Suppressor macrophage treated with lipopolysaccharide for 1 hour (primary cell): Measurements from ENCODE around the gene HES5.

ENCODE experiments used
- DNase-seq, 3 donors: peaks; one replicate each; pipeline ENCODE4 v3.0.0-alpha.2; 2020 to 2022

HES5 gene

GRCh38 chr1:2498648-2499047 lies 31.4 kb downstream of the HES5 start:
- DNase-seq: no peak

DNA sequence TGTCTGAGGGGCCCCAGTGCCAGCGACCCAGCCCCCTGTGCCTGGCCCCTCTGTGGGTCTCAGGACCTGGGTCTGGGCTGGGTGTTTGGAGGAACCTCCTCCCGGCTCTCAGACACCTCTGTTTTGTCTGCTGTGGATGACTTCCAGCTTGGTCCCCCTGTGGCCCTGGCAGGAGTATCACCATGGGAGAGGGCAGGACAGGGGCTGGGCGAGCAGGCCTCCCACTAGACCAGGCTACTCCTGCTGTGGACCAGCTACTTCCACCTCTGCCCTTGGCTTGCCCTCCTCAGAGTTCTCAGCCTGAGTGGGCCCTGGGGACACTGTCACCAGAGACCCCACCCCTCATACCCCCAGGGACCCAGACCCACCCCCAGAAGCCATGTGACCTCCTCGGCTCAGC lies 32.2 kb downstream of the HES5 start:
- DNase-seq: no peak

- no peak for DNase-seq
Observed at GRCh38 chr1:2496746-2497145, 33.3 kb downstream of the HES5 start.

- DNase-seq: no peak
Observed at GRCh38 chr1:2496087-2496622, 33.9 kb downstream of the HES5 start.

- DNase-seq: no peak
Observed at GRCh38 chr1:2495546-2495945, 34.5 kb downstream of the HES5 start.

DNA sequence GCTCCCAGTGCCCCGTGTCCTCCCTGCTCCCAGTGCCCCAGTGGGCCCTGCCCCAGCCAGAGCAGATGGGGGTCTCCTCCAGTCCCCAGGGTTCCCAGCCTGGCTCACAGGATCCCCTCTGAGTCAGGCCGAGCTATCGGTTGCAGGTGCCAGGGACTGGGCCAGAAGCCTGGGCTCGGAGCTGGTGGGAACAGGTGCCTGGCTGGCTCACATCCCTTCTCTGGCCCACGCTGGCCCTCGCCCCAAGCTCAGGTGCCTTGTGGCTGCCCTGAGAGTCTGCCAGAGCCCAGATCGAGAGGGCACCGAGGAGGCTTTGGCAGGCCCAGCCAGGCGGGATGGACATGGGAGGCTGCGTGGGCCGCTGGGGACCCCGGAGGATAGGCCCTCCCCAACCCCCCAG lies 35.0 kb downstream of the HES5 start:
- DNase-seq: no peak

GRCh38 chr1:2494323-2494693 lies 35.8 kb downstream of the HES5 start:
- DNase-seq: no peak

- no peak for DNase-seq
Observed at GRCh38 chr1:2493691-2494322, 36.3 kb downstream of the HES5 start.

DNA sequence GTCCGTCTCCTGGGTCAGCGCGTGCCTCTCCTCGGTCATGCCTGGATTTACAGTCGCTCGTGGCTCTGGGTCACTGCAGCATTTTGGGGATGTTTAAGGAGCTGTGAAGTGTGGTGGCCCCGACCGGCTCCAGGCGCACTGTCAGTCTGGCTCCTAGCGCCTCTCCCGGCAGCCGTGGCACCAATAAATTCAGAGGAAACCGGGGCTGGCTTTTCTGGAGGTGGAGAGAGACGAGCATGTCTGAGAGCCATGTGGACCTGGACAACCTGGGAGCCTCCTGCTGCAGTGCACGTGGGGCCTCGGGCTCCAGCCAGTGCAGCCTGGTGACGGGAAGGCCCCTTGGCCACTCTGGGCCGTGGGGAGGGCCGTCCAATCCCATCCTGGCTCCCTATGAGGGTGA lies 36.8 kb downstream of the HES5 start:
- no peak for DNase-seq

GRCh38 chr1:2492091-2492490 lies 38.0 kb downstream of the HES5 start:
- no peak for DNase-seq

DNA sequence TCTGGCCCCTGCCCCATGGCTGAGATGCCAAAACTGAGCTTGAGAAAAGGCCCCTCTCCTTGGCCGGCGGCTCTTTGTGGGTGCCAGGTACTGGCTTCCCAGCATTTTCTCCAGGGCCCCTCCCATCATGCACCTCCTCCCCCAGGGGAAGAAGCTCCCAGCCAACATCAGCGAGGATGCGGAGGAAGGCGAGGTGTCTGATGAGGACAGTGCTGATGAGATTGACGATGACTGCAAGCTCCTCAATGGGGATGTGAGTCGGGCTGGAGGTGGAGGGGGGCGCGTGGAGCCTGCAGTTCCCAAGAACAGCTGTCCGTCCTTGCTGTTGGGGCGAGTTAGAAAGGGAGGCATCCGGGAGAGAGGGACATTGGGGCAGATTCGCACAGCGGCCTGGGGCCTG lies 40.4 kb downstream of the HES5 start:
- DNase-seq: no peak

DNA sequence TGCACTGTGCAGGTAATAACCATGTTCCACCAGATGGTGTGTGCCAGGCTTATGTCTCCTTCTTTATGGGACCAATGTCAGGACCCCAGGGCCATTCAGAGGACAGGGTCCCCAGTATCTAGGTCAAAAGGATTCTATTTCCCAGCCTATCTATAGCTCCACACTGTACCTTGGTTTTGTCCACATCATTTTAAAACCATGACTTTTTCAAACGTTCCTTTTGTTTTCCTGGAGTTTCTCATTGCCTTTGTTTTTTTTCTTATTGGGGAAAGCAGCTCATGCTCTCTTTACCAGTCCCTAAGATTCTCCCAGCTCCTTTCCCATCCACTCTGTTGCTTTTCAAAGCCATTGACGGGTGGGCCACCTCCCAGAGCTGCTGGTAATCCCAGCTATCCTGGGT lies 41.4 kb downstream of the HES5 start:
- DNase-seq: no peak

- DNase-seq: no peak
Observed at GRCh38 chr1:2486558-2486957, 43.5 kb downstream of the HES5 start.

DNA sequence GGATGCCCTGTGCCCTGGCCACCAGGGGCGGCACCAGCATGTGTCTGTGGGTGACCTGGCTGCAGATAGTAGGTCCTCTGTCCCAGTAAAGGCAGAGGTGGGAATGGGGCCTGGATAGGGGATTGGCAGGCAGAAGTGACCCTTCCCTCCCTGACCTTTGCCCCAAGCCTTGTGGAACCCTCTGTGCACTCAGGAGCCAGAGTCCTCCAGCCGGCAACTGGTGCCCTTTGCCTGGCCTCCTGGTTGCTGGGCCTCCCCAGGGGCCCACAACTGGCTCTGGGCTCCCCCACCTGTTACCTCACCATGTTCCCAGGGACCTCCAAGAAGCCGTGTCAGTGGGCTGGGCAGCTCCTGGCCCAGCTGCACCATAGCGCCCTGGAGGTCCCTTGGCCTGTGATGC lies 44.0 kb downstream of the HES5 start:
- DNase-seq: no peak

DNA sequence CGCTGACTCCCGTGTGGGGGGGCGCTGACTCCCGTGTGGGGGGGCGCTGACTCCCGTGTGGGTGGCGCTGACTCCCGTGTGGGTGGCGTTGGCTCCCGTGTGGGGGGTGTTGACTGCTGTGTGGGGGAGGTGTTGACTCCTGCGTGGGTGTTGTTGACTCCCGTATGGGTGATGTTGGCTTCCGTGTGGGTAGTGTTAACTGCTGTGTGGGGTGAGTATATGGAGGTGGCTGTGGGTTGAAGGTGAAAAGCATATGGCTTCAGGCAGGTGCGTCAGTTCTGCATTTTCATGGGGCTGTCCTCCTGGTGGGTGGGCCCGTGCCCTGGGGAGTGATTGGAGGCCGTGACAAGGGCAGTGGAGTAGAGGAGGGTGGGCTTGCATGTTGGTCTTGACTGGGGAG lies 46.1 kb downstream of the HES5 start:
- no peak for DNase-seq

- no peak for DNase-seq
Observed at GRCh38 chr1:2483026-2483425, 47.0 kb downstream of the HES5 start.

DNA sequence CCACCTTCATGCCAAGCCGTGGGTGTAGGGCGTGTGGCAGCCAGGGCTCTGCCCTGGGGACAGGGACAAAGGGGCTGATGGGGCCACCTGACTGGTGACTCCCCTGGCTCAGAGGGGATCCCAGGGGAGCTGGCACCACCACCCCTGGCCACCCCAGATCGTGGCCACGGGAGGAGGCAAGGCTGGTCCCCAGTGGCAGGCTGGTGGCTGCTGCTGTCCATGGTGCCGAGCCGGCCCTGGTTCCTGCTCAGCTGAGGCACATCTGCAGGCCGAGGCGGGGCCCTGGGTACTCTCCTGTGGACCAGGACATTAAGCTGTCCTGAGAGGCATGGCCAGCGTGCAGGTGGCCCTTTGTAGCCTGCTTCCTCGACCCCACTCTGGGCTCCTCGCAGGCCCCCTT lies 47.5 kb downstream of the HES5 start:
- DNase-seq: no peak

- DNase-seq: no peak
Observed at GRCh38 chr1:2481885-2482284, 48.2 kb downstream of the HES5 start.

DNA sequence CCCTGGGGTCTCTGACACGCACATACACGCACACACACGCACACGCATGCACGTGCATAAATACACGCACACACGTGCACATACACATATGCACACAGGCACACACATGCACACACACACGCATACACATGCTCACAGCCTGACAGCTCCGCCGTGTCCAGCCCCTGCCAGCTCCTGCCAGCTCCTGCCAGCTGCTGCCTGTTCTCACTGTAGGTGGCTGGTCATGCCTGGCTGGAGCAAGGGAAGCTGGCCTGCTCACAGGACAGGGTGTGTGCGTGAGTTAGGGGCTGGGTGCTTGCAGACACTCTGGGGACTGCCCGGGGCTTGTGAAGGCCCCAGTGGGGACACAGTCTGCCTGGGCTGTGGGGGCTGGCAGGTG lies 49.1 kb downstream of the HES5 start:
- no peak for DNase-seq

- DNase-seq: no peak
Observed at GRCh38 chr1:2480236-2480985, 49.7 kb downstream of the HES5 start.

DNA sequence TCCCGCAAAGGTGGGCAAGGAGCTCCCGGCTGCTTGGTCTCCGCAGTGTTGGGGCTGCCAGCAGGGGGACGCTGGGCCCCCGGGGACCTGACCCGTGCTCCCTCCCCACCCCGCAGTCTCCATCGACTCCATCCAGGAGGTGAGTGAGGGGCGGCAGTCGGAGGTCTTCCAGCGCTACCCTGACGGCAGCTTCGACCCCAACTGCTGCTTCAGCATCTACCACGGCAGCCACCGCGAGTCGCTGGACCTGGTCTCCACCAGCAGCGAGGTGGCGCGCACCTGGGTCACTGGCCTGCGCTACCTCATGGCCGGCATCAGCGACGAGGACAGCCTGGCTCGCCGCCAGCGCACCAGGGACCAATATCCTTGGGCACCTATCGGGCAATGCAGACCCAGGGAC lies 50.4 kb downstream of the HES5 start:
- DNase-seq: no peak

- no peak for DNase-seq
Observed at GRCh38 chr1:2479186-2479585, 50.9 kb downstream of the HES5 start.
